SK-N-SH treated with all-trans-retinoic acid at 6 μM for 48 hours (cell line): ENCODE results near the gene TEX261.

Source experiments
- CREB5 ChIP-seq: fragments of 250-450 bp; sonication (Bioruptor Pico); IDR thresholded peaks from 2 replicates; pipeline ENCODE4 v1.5.1; 2020; ENCODE audit warnings: low read depth, mild to moderate bottlenecking, moderate library complexity
- CSRNP3 ChIP-seq: fragments of 250-450 bp; sonication (Bioruptor Pico); IDR thresholded peaks from 2 replicates; pipeline ENCODE4 v1.5.1; 2021; ENCODE audit warnings: mild to moderate bottlenecking, moderate library complexity
- GLIS3 ChIP-seq: fragments of 250-450 bp; sonication (Bioruptor Pico); IDR thresholded peaks from 2 replicates; pipeline ENCODE4 v1.5.0; 2020; ENCODE audit warnings: mild to moderate bottlenecking, moderate library complexity
- ISL1 ChIP-seq: fragments of 250-450 bp; sonication (Bioruptor Pico); IDR thresholded peaks from 2 replicates; pipeline ENCODE4 v2.1.2; 2022; ENCODE audit warnings: mild to moderate bottlenecking, moderate library complexity
- PATZ1 ChIP-seq: fragments of 250-450 bp; sonication (Bioruptor Pico); IDR thresholded peaks from 2 replicates; pipeline ENCODE4 v1.8.0; 2020; ENCODE audit warnings: mild to moderate bottlenecking, moderate library complexity, borderline replicate concordance
- PPARA ChIP-seq: fragments of 250-450 bp; sonication (Bioruptor Pico); IDR thresholded peaks from 2 replicates; pipeline ENCODE4 v1.5.0; 2020; ENCODE audit warnings: mild to moderate bottlenecking, borderline replicate concordance
- RARB ChIP-seq: fragments of 250-450 bp; sonication (Bioruptor Pico); IDR thresholded peaks from 2 replicates; pipeline ENCODE4 v1.8.0; 2021; ENCODE audit warnings: mild to moderate bottlenecking, moderate library complexity
- TF ChIP-seq, protein P1 (sequence below): fragments of 250-450 bp; sonication (Bioruptor Pico); IDR thresholded peaks from 2 replicates; pipeline ENCODE4 v1.5.0; 2020; ENCODE audit warnings: mild to moderate bottlenecking, moderate library complexity

DNA sequence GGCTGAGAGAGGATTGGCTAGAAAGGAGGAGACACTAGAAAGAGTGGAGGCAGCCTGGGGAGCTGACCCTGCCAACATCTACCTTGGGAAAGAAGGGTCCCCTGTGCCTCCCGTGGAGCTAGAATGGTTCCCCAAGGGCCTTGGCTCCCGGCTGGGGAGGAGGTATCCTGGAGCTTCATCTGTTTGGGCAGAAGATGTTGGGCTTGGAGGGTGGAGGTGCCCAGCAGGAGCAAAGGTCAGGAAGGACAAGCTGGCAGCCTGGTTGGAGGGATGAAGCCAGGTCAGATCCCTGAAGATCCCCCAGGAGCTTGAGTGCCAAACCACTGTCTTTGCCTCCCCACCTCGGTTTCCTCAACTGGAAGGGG is 56.1 kb downstream of the TEX261 start:
- TF ChIP-seq RARB (CRISPR knock-in tag) (no peak), GLIS3 (CRISPR knock-in tag) (no peak), PATZ1 (CRISPR knock-in tag) (no peak), PPARA (CRISPR knock-in tag) (no peak), CSRNP3 (CRISPR knock-in tag) (no peak), CREB5 (no peak), ISL1 (CRISPR knock-in tag) (no peak)
- TF ChIP-seq, protein P1, sequence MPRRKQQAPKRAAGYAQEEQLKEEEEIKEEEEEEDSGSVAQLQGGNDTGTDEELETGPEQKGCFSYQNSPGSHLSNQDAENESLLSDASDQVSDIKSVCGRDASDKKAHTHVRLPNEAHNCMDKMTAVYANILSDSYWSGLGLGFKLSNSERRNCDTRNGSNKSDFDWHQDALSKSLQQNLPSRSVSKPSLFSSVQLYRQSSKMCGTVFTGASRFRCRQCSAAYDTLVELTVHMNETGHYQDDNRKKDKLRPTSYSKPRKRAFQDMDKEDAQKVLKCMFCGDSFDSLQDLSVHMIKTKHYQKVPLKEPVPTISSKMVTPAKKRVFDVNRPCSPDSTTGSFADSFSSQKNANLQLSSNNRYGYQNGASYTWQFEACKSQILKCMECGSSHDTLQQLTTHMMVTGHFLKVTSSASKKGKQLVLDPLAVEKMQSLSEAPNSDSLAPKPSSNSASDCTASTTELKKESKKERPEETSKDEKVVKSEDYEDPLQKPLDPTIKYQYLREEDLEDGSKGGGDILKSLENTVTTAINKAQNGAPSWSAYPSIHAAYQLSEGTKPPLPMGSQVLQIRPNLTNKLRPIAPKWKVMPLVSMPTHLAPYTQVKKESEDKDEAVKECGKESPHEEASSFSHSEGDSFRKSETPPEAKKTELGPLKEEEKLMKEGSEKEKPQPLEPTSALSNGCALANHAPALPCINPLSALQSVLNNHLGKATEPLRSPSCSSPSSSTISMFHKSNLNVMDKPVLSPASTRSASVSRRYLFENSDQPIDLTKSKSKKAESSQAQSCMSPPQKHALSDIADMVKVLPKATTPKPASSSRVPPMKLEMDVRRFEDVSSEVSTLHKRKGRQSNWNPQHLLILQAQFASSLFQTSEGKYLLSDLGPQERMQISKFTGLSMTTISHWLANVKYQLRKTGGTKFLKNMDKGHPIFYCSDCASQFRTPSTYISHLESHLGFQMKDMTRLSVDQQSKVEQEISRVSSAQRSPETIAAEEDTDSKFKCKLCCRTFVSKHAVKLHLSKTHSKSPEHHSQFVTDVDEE (CRISPR knock-in tag) = no peak
